GM10248 (cell line): ENCODE results near the gene SEL1L.
"Not testable (repeated sequence)": the region's sequence is repeated elsewhere in the genome, so short reads cannot be mapped to it uniquely, and the experiment has no call there.

Experiments
- CTCF ChIA-PET: fragments of 300-600 bp; sonication (Branson Sonifier 250); formaldehyde crosslinking; extraction: SDS; loops from one replicate; lab custom pipeline; 2021; ENCODE audit warnings: antibody characterized with exemption; lab: Yijun Ruan, JAX
- POLR2A ChIA-PET: fragments of 350-650 bp; sonication (Branson Sonifier 250); formaldehyde crosslinking; extraction: SDS; loops from one replicate; lab custom pipeline; 2020; ENCODE audit warnings: antibody characterized with exemption; lab: Yijun Ruan, JAX
- DNase-seq: peaks from one replicate; pipeline ENCODE4 v3.0.0; 2012; ENCODE audit errors: extremely low spot score
- TF ChIP-seq, protein P1 (sequence below): IDR thresholded peaks from 2 replicates; pipeline ENCODE4 v1.5.1; 2012; ENCODE audit warnings: mild to moderate bottlenecking, low read depth; ENCODE audit errors: extremely low read depth, missing control alignments, control extremely low read depth

SEL1L gene

GRCh38 chr14:81551471-81551870 is 17.8 kb upstream of the SEL1L start:
- ChIA-PET POLR2A (no interaction called here), CTCF (interaction anchor here (1.0 to 1.7 kb wide), 4 partner anchors 13 to 87 kb away, joined by 3 to 7 read pairs (median 4); partner anchors contain the start of gene SEL1L)
- TF ChIP-seq, protein P1, sequence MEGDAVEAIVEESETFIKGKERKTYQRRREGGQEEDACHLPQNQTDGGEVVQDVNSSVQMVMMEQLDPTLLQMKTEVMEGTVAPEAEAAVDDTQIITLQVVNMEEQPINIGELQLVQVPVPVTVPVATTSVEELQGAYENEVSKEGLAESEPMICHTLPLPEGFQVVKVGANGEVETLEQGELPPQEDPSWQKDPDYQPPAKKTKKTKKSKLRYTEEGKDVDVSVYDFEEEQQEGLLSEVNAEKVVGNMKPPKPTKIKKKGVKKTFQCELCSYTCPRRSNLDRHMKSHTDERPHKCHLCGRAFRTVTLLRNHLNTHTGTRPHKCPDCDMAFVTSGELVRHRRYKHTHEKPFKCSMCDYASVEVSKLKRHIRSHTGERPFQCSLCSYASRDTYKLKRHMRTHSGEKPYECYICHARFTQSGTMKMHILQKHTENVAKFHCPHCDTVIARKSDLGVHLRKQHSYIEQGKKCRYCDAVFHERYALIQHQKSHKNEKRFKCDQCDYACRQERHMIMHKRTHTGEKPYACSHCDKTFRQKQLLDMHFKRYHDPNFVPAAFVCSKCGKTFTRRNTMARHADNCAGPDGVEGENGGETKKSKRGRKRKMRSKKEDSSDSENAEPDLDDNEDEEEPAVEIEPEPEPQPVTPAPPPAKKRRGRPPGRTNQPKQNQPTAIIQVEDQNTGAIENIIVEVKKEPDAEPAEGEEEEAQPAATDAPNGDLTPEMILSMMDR: no peak
- no peak for DNase-seq

DNA sequence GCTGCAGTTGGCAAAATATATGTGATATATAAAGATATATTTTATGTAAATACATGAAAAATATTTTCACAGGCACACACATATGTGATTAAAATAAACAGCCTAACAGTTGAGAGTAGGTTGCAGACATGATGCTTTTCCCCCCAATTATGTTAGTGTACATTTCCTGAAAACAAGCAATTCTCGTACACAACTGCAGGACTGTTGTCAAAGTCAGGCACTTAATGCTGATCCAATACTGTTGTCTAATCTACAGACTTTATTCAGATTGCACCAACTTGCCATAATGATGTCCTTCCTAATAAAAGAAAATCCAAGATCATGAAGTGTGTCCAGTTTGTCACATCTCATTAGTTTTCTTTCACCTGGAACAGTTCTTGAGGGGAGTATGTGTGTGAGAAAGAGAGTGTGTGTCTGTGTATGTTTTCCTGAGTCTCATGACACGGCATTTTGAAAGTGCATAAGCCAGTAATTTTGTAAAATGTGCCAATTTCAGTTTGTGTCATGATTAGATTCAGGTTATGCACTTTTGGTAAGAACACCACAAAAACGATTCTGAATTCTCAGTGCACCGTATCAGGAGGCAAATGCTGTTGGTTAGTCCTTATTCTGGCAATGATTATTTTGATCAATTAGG is 16.5 kb upstream of the SEL1L start:
- TF ChIP-seq, protein P1: no peak
- POLR2A ChIA-PET: interaction anchor here (1.1 kb wide), 1 partner anchor 16 kb away, joined by 4 read pairs; the partner anchor contains the start of gene SEL1L
- no peak for DNase-seq
- CTCF ChIA-PET: interaction anchor here (0.9 kb wide), 1 partner anchor 16 kb away, joined by 3 read pairs; no protein-coding TSS in a partner anchor

- DNase-seq, POLR2A ChIA-PET: not testable (repeated sequence)
- CTCF ChIA-PET: interaction anchor here (0.7 kb wide), 1 partner anchor 9 kb away, joined by 3 read pairs; no protein-coding TSS in a partner anchor
Measured at GRCh38 chr14:81541206-81541605, 7.6 kb upstream of the SEL1L start.

GRCh38 chr14:81537193-81537592 is 3.5 kb upstream of the SEL1L start:
- POLR2A ChIA-PET: no interaction called here
- DNase-seq: no peak
- TF ChIP-seq, protein P1: no peak
- CTCF ChIA-PET: interaction anchor here (1.6 kb wide), 1 partner anchor 26 kb away, joined by 3 read pairs; no protein-coding TSS in a partner anchor

GRCh38 chr14:81536241-81536771 is 2.7 kb upstream of the SEL1L start:
- ChIA-PET POLR2A (no interaction called here), CTCF (interaction anchor here (1.6 kb wide), 1 partner anchor 25 kb away, joined by 3 read pairs; no protein-coding TSS in a partner anchor)
- TF ChIP-seq, protein P1: no peak
- DNase-seq: no peak

GRCh38 chr14:81535396-81536164 is 1.9 kb upstream of the SEL1L start:
- peak; percentile 26 for DNase-seq
- TF ChIP-seq, protein P1: no peak
- ChIA-PET POLR2A (no interaction called here), CTCF (interaction anchor here (1.6 kb wide), 1 partner anchor 25 kb away, joined by 3 read pairs; no protein-coding TSS in a partner anchor)
